Measurements from ENCODE around the gene CCR1.

CCR1 gene

DNA sequence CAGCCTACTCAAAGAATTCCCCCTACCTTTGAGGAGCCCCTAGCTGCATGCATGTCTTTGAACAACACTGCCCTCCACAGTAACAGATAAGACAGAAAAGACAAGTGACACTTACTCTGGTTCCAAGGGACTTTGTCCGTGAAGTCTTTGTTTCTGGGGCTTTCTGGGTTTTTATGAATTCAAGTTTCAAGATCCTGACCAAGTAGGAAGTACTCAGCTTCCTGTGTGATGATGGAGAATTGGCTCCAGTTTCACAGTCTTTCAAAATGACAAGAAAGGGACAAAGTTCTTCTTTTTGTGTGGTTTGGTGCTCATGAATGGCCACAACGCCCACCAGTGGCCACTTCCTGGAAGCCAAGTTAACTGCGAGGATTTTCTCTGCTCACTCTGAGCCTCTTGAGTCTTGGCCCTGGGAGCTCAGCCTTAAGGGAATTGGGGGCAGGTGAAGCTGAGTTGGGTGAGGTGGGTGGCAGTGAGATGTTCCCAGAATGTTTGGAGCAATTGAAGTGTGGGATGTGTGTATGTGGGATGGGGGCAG, at the start of gene CCR1:
TSS of gene CCR1 (minus strand) at position 147 of the 538 bp plus-strand sequence. CDS start 4,000 bp downstream, outside the sequence.
- no peak for DNase-seq (ENCODE audit: low spot score)
- TF ChIP-seq, protein P1, sequence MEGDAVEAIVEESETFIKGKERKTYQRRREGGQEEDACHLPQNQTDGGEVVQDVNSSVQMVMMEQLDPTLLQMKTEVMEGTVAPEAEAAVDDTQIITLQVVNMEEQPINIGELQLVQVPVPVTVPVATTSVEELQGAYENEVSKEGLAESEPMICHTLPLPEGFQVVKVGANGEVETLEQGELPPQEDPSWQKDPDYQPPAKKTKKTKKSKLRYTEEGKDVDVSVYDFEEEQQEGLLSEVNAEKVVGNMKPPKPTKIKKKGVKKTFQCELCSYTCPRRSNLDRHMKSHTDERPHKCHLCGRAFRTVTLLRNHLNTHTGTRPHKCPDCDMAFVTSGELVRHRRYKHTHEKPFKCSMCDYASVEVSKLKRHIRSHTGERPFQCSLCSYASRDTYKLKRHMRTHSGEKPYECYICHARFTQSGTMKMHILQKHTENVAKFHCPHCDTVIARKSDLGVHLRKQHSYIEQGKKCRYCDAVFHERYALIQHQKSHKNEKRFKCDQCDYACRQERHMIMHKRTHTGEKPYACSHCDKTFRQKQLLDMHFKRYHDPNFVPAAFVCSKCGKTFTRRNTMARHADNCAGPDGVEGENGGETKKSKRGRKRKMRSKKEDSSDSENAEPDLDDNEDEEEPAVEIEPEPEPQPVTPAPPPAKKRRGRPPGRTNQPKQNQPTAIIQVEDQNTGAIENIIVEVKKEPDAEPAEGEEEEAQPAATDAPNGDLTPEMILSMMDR (IDR thresholded peaks at IDR 0.05), result no peak
- peak within 1 kb of the TSS in 1 of 2 donors; percentile 74 for H3K27ac ChIP-seq
- peak within 1 kb of the TSS; percentile 52 for H3K4me3 ChIP-seq

DNA sequence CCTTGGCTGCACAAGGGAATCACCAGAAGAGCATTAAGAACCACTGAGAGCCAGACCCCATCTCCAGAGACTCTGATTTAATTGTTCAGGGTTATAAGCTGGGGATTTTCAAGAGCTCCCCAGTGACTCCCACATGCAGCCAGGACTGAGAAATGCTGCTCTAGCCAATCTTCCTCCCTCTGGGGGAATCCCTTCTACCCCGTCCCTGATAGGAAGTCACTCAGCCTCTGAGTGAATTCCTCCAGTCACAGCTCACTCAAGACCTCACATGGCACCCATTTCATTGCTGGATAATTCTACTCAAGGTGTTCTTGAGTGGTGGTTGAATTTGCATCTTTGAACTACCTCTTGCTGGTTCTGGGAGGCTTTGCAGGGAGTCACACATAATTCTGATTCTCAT, 44.9 kb upstream of the CCR1 start:
- TF ChIP-seq, protein P1 (IDR thresholded peaks at IDR 0.05), result no peak
- DNase-seq (ENCODE audit: low spot score), result no peak
- Histone ChIP-seq H3K27ac (no peak overlapping the region), H3K4me3 (no peak overlapping the region)

DNA sequence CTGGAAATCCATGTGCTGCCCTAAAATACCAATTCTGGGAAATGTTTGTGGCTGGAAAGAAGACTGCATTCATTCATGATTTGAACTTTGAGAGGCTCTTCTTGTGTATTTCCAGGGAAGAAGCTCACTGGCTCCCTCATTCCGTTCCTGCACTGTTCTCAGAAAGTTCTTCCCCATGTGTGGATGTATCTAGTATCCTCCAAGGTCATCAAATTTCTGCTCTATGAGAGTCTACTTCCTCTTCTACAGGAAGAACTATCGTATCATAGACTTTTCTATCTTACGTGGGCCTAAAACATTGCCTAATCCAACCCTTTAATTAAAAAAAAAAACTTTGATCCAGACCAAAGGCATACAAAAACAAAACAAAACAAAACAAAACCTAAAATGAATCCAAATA, 37.0 kb upstream of the CCR1 start:
- no peak for DNase-seq (ENCODE audit: low spot score)
- TF ChIP-seq, protein P1 (IDR thresholded peaks at IDR 0.05), result no peak
- Histone ChIP-seq H3K27ac (no peak overlapping the region), H3K4me3 (no peak overlapping the region)

DNA sequence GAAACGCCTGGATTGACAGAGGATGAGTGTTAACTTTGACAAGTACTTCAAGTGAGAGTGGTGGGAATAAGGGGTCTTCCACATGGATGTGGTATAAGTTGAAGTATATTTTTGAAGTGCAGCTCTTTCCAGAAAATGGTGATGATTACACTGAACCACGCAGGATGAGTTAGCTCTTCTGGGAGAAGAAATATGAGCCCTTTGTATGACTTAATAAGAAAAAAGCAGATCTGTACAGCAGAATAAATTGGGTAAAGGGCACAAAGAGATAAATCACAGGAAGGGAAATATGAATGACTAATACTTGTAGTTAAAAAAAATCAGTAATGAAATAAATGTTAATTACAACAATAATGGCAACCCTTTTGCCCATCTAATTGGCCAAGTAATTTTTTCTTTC, 35.4 kb upstream of the CCR1 start:
- DNase-seq (ENCODE audit: low spot score), result no peak
- Histone ChIP-seq H3K27ac (no peak overlapping the region), H3K4me3 (no peak overlapping the region)
- TF ChIP-seq, protein P1 (IDR thresholded peaks at IDR 0.05), result no peak

DNA sequence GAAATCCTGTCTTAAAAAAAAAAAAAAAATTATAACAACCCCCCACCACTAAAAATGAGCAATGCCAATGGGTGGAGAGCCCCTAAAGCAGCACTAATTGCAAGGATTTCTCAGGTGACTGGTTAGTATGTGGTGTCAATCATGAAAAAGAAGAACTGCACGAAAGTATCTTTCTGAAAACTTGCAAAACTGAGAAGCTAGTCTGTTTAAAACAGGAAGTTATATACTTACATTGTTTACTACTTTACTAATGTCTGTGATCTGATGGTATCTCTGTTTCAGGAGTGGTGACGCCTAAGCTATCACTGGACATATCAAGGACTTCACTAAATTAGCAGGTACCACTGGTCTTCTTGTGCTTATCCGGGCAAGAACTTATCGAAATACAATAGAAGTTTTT, 34.0 kb upstream of the CCR1 start, which contains the start of gene CCR3:
TSS of gene CCR3 (plus strand) at position 341 of the 400 bp plus-strand sequence. CDS start 22,699 bp downstream, outside the sequence.
- TF ChIP-seq, protein P1 (IDR thresholded peaks at IDR 0.05), result no peak
- H3K4me3 ChIP-seq, result no peak within 1 kb of the TSS
- DNase-seq (ENCODE audit: low spot score), result no peak
- no peak within 1 kb of the TSS for H3K27ac ChIP-seq

DNA sequence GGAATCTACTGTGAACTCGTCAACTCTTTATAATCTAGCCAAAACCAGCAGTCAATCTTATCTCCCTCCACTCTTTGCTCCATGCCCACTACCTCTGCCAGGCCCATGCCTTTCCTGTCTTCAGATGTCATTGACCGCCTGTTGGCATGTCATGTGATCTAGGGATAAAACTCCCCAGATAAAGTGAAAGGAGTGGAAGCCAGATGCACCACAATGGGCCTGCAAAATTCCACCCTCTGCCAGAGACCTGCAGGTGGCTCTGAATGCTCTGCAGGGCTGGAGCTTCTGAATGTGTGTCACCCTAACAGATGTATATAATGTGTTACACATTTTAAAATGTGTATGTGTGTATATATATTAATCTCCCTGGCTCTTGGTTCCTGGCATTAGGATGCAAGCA, 31.8 kb upstream of the CCR1 start:
- DNase-seq (ENCODE audit: low spot score), result no peak
- Histone ChIP-seq H3K4me3 (no peak overlapping the region), H3K27ac (no peak overlapping the region)
- TF ChIP-seq, protein P1 (IDR thresholded peaks at IDR 0.05), result no peak

DNA sequence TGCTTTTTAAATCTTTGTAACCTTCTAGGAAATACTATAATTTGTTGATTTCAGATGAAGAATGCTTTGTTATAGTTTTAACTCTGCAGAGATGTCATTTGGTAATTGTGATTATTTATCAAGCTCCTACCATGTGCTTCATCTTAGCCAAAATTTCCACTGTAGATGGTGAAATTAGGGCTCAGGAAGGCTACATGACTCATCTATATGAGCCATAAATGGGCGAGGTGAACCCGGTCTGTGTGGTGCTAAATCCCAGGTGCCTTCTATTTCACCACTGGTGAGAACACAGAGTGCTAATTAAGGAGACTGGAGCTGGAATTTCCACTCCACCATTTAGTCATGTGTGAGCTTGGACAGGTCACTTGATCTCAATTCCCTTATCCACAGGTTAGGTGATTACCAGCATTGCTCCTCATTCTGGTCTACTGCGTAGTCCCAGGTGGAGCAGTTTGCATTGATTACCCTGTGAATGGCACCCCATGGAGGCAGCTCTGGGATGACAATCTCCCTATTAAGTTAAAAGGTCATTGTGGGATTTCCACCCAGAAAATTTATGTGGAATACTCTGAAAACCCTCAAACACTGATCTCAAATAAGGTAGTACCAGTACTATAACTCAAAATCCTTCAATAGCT, 31.3 kb upstream of the CCR1 start:
- no peak for DNase-seq (ENCODE audit: low spot score)
- H3K27ac ChIP-seq, result no peak overlapping the region
- H3K4me3 ChIP-seq, result no peak overlapping the region
- TF ChIP-seq, protein P1 (IDR thresholded peaks at IDR 0.05), result no peak
